RWPE1 (cell line): ENCODE measurements around the gene ABL2.
A peak's percentile ranks its signal among the peaks of the same experiment; 100 is the strongest.

Source experiments
- CTCF ChIA-PET: fragments of 350-600 bp; sonication (Branson Sonifier 250); formaldehyde crosslinking; extraction: SDS; loops from one replicate; lab custom pipeline; 2021; lab: Yijun Ruan, JAX
- POLR2A ChIA-PET: fragments of 400-600 bp; formaldehyde crosslinking; extraction: SDS; loops from one replicate; lab custom pipeline; 2020; ENCODE audit warnings: antibody characterized with exemption; ENCODE audit not compliant: low non-redundant PET; lab: Yijun Ruan, JAX
- DNase-seq: peaks from one replicate; pipeline ENCODE4 v3.0.0; 2012; ENCODE audit warnings: low spot score
- H3K27ac ChIP-seq: fragments of 450-650 bp; 2 replicates; pipeline ENCODE4 v1.5.1; 2017
- CTCF ChIP-seq: fragments of 450-650 bp; conservative IDR thresholded peaks from 2 replicates; pipeline ENCODE4 v1.5.1; 2017; ENCODE audit warnings: low read depth, mild to moderate bottlenecking

Gene ABL2

GRCh38 chr1:179095924-179096323, 133.6 kb downstream of the ABL2 start:
- DNase-seq, result no peak
- no peak overlapping the region for H3K27ac ChIP-seq
- TF ChIP-seq CTCF, result no peak
- POLR2A ChIA-PET, result no interaction called here
- CTCF ChIA-PET, result interaction anchor here (1.5 kb wide), 1 partner anchor 9 kb away, joined by 3 read pairs; no protein-coding TSS in a partner anchor

GRCh38 chr1:179095377-179095776, 134.1 kb downstream of the ABL2 start:
- H3K27ac ChIP-seq, result no peak overlapping the region
- CTCF ChIA-PET, result no interaction called here
- TF ChIP-seq CTCF, result no peak
- no peak for DNase-seq
- POLR2A ChIA-PET, result no interaction called here

GRCh38 chr1:179094818-179095217, 134.7 kb downstream of the ABL2 start:
- no peak for TF ChIP-seq CTCF
- no peak for DNase-seq
- CTCF ChIA-PET, result no interaction called here
- peak overlapping the region; percentile 29 for H3K27ac ChIP-seq
- POLR2A ChIA-PET, result no interaction called here

GRCh38 chr1:179092896-179093461, 136.5 kb downstream of the ABL2 start:
- POLR2A ChIA-PET, result no interaction called here
- peak overlapping the region; percentile 78 for H3K27ac ChIP-seq
- DNase-seq, result no peak
- no peak for TF ChIP-seq CTCF
- CTCF ChIA-PET, result interaction anchor here (0.6 kb wide), 2 partner anchors 75 to 222 kb away, joined by 3 read pairs; partner anchors contain the start of gene ANGPTL1

- CTCF ChIA-PET, result no interaction called here
- H3K27ac ChIP-seq, result peak overlapping the region; percentile 78
- no peak for TF ChIP-seq CTCF
- DNase-seq, result no peak
- POLR2A ChIA-PET, result interaction anchor here (0.6 kb wide), 1 partner anchor 275 kb away, joined by 7 read pairs; no protein-coding TSS in a partner anchor
Measured at GRCh38 chr1:179091691-179092165, 137.7 kb downstream of the ABL2 start.

- TF ChIP-seq CTCF, result no peak
- CTCF ChIA-PET, result interaction anchor here (0.5 kb wide), 1 partner anchor 128 kb away, joined by 3 read pairs; no protein-coding TSS in a partner anchor
- H3K27ac ChIP-seq, result peak overlapping the region; percentile 78
- no peak for DNase-seq
- POLR2A ChIA-PET, result no interaction called here
Measured at GRCh38 chr1:179090923-179091322, 138.6 kb downstream of the ABL2 start.
